ENCODE measurements around the gene TIMM10.
"Not testable (repeated sequence)": the region's sequence is repeated elsewhere in the genome, so short reads cannot be mapped to it uniquely, and the experiment has no call there.

Gene TIMM10

GRCh38 chr11:57542582-57542981 is 12.0 kb upstream of the TIMM10 start:
- no peak for DNase-seq (ENCODE audit: low read depth in 2 of 2)

- DNase-seq (ENCODE audit: low read depth in 2 of 2) = no peak
Measured at GRCh38 chr11:57541169-57541568, 10.6 kb upstream of the TIMM10 start.

- no peak for DNase-seq (ENCODE audit: low read depth in 2 of 2)
Measured at GRCh38 chr11:57539342-57539741, 8.8 kb upstream of the TIMM10 start.

- no peak for DNase-seq (ENCODE audit: low read depth in 2 of 2)
Measured at GRCh38 chr11:57536947-57537619, 6.5 kb upstream of the TIMM10 start, which contains the start of gene SMTNL1. TSS of gene SMTNL1 (plus strand) at chr11:57537595. CDS start at chr11:57542643, 5,048 bp downstream.

- DNase-seq (ENCODE audit: low read depth in 2 of 2) = not testable (repeated sequence)
Measured at GRCh38 chr11:57534449-57534848, 3.9 kb upstream of the TIMM10 start.

- no peak for DNase-seq (ENCODE audit: low read depth in 2 of 2)
Measured at GRCh38 chr11:57530215-57530595, 349 bp downstream of the TIMM10 start.

- no peak for DNase-seq (ENCODE audit: low read depth in 2 of 2)
Measured at GRCh38 chr11:57529012-57529411, 1.5 kb downstream of the TIMM10 start.

GRCh38 chr11:57527056-57527631 is 3.4 kb downstream of the TIMM10 start:
- DNase-seq (ENCODE audit: low read depth in 2 of 2) = peak; percentile 46 to 63

GRCh38 chr11:57523419-57523818 is 7.1 kb downstream of the TIMM10 start:
- DNase-seq (ENCODE audit: low read depth in 2 of 2) = no peak

- DNase-seq (ENCODE audit: low read depth in 2 of 2) = no peak
Measured at GRCh38 chr11:57521116-57521515, 9.4 kb downstream of the TIMM10 start.

GRCh38 chr11:57516061-57516443 is 14.5 kb downstream of the TIMM10 start:
- no peak for DNase-seq (ENCODE audit: low read depth in 2 of 2)

GRCh38 chr11:57515332-57516060 is 15.1 kb downstream of the TIMM10 start, which contains the start of gene SLC43A1:
TSS of gene SLC43A1 (minus strand) at chr11:57515702. CDS start at chr11:57514111, 1,591 bp downstream.
- DNase-seq (ENCODE audit: low read depth in 2 of 2) = peak in 1 of 2 donors; percentile 19

GRCh38 chr11:57514538-57515331 is 15.8 kb downstream of the TIMM10 start:
- peak; percentile 35 to 40 for DNase-seq (ENCODE audit: low read depth in 2 of 2)

GRCh38 chr11:57513911-57514537 is 16.5 kb downstream of the TIMM10 start:
- peak in 1 of 2 donors; percentile 12 for DNase-seq (ENCODE audit: low read depth in 2 of 2)

- DNase-seq (ENCODE audit: low read depth in 2 of 2) = no peak
Measured at GRCh38 chr11:57513452-57513795, 17.1 kb downstream of the TIMM10 start.

- DNase-seq (ENCODE audit: low read depth in 2 of 2) = no peak
Measured at GRCh38 chr11:57512646-57513451, 17.7 kb downstream of the TIMM10 start.

GRCh38 chr11:57511741-57512430 is 18.7 kb downstream of the TIMM10 start:
- DNase-seq (ENCODE audit: low read depth in 2 of 2) = no peak

GRCh38 chr11:57508341-57509170 is 22.0 kb downstream of the TIMM10 start:
- DNase-seq (ENCODE audit: low read depth in 2 of 2) = no peak

- DNase-seq (ENCODE audit: low read depth in 2 of 2) = no peak
Measured at GRCh38 chr11:57506522-57506921, 24.0 kb downstream of the TIMM10 start.
